Fibroblast of the aortic adventitia (primary cell): Measurements from ENCODE around the gene PI4KA. TPM values are rescaled to one million over a fixed set of nuclear protein-coding genes. Genes with fewer than 3 reads are reported as not detected.
"Not testable (repeated sequence)": the region's sequence is repeated elsewhere in the genome, so short reads cannot be mapped to it uniquely, and the experiment has no call there.

Experiments
- DNase-seq: peaks from one replicate; pipeline ENCODE4 v3.0.0-alpha.2; 2010; ENCODE audit warnings: low read depth
- H3K4me3 ChIP-seq: 2 replicates; pipeline ENCODE4 v1.5.1; 2011; ENCODE audit warnings: low read depth, mild to moderate bottlenecking, control low read depth, low read length, moderate library complexity
- total RNA-seq: library from RNA; depleted of rRNA; stranded (reverse); fragments of >200 nt; gene quantifications from 2 replicates; pipeline ENCODE4 v1.2.3, GENCODE V29; 2012; ENCODE audit warnings: low replicate concordance
- TF ChIP-seq, protein P1 (sequence below): IDR thresholded peaks from 2 replicates; pipeline ENCODE4 v1.5.1; 2011; ENCODE audit warnings: mild to moderate bottlenecking, low read length, control low read depth, inconsistent platforms; ENCODE audit not compliant: insufficient read depth

PI4KA gene
- total RNA-seq, 1 donor: 49.9 TPM

DNA sequence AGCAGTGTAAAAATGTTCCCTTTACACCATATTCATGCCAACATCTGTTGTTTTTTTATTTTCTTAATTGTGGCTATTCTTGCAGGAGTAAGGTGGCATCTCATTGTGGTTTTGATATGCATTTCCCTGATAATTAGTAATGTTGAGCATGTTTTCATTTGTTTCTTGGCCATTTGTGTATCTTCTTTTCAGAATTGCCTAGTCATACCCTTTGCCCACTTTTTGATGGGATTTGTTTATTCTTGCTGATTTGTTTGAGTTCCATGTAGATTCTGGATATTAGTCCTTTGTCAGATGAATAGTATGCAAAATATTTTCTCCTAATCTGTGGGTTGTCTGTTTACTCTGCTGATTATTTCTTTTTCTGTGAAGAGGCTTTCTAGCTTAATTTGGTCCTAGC, 183.6 kb downstream of the PI4KA start:
- TF ChIP-seq, protein P1, sequence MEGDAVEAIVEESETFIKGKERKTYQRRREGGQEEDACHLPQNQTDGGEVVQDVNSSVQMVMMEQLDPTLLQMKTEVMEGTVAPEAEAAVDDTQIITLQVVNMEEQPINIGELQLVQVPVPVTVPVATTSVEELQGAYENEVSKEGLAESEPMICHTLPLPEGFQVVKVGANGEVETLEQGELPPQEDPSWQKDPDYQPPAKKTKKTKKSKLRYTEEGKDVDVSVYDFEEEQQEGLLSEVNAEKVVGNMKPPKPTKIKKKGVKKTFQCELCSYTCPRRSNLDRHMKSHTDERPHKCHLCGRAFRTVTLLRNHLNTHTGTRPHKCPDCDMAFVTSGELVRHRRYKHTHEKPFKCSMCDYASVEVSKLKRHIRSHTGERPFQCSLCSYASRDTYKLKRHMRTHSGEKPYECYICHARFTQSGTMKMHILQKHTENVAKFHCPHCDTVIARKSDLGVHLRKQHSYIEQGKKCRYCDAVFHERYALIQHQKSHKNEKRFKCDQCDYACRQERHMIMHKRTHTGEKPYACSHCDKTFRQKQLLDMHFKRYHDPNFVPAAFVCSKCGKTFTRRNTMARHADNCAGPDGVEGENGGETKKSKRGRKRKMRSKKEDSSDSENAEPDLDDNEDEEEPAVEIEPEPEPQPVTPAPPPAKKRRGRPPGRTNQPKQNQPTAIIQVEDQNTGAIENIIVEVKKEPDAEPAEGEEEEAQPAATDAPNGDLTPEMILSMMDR: no peak
- no peak for DNase-seq
- no peak overlapping the region for H3K4me3 ChIP-seq

DNA sequence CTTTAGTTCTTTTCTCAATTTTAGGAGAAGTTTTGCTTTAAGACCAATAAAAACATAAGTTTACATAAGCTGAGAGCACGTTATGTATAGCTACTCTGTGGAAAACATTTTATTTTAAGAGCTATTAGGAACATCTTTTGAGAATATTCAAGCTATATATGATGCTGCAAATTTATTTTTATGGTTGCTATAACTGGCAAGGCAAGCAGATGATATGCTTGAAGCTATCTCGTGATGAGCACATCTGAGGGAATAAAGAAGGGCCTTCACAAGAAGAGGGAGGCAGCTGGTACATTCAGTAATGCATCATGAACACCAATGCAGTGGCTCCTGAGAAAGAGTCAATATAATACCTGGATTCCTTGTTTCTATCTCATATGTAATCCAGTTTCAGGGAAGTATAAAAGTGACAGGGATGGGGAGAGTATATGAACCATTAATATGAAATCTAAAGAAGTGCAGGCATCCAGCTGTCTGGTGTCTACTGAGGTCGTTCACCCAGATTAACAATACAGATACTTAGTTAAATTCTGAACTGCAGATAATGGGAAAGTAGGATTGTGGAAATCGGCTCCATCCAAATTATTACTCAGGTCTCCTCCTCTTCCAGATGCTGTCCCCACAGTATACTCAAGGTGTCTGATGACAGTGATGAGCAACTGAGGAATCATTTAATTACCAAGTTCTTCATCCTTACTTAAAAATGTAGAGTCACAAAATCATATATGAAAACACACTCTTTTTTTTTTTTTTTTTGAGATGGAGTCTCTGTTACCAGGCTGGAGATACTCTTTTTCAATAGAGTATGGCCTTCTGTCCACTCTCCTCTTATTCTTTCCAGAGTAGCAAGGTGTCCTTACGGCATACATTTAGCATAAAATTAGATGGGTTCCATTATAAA, 185.1 kb downstream of the PI4KA start:
- TF ChIP-seq, protein P1: no peak
- DNase-seq: no peak

DNA sequence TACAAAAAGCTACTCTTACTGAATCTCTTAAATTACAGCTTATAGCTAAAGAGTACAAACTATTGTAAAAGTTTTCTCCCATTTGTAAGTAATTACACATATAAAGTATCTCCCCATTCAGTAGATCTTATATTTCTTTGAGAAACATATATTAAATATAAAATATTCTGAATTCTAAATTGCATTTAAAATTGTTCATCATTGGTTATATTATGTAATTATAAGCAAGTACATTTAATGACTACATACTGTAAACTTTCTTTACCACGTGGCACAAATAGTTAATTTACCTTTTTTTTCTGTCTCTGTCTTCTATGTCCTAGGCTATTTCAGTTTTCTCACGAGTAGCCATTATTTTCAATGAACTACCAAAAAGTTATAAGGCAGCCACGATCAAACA, 185.9 kb downstream of the PI4KA start:
- no peak for DNase-seq
- H3K4me3 ChIP-seq: no peak overlapping the region
- TF ChIP-seq, protein P1: no peak

More for the DNA sequence above, 185.1 kb downstream of the PI4KA start:
- H3K4me3 ChIP-seq: no peak overlapping the region

DNA sequence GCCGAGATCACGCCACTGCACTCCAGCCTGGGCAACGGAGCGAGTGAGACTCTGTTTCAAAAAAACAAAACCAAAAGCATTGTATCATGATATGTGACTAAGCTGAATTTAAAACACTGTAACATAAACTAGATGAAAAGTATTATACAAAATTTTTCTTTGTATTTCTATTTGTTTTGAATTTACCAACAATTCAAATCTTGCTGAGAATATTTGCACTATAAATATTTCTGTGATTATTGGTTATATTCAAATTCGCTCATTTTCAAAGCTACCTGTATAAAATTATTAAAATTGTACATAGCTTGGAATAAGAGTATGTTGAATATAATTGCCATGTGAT, 186.6 kb downstream of the PI4KA start:
- no peak overlapping the region for H3K4me3 ChIP-seq
- TF ChIP-seq, protein P1: no peak
- no peak for DNase-seq

DNA sequence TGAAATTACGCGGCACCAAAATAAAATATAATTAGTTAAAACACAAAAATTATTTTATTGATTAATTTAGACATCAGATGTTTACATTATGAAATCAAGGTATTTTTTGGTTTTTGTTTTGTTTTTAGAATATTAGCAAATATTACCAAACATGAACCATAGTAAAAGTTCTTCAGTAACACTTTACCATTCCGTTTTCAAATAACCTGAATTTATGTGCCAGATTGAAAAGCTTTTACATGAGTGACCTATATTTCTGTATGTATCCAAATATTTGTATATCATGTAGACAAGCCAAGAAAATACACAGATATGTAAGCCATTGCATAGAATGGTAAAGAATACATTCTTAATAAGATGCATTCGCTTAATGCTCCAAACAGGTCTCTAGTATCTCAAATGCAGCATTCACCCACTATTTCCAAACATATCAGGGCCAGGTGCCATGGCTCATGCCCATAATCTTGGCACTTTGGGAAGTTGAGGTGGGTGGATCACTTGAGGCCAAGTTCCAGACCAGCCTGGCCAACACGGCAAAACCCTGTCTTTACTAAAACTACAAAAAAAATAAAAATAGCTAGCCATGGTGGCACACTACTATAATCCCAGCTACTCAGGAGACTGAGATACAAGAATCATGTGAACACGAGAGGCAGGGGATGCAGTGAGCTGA, 187.1 kb downstream of the PI4KA start:
- no peak overlapping the region for H3K4me3 ChIP-seq
- TF ChIP-seq, protein P1: no peak
- no peak for DNase-seq

DNA sequence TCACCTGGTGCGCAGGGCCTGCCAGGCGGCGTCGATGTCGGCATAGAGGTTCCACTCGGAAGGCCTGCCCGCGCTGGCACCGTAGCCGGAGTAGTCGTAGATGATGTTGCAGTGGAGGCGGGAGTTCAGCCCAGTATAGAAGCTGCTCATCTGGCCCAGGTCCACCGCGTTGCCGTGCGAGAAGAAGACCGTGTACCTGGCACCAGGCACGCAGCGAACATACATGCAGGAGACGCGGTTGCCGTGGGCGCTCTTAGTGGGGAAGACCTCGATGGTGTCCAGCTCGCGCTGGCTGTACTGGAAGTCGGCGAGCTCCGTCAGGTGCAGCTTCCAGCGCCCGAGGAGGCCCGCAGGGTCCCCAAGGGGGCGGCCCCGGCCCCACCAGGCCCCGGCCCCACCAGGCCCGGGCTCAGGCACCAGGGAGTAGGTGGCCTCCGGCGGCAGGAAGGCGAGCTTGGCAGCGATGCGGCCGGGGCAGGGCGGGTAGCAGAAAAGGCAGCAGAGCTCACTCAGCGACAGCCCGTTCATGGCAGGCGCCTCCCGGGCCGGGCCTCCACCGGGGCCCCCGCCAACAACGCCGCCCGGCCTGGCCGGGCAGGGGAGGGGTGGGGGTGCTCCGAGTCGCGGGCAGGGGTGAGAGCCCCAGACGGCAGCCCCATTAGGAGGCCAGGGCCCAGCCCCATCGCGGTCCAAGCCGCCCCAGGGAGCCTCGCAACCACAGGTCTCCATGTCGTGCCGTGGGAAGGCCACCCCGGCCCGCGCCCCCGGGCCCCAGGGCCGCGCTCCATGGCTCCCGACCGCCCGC, 188.0 kb downstream of the PI4KA start:
- not testable (repeated sequence) for DNase-seq, H3K4me3 ChIP-seq

DNA sequence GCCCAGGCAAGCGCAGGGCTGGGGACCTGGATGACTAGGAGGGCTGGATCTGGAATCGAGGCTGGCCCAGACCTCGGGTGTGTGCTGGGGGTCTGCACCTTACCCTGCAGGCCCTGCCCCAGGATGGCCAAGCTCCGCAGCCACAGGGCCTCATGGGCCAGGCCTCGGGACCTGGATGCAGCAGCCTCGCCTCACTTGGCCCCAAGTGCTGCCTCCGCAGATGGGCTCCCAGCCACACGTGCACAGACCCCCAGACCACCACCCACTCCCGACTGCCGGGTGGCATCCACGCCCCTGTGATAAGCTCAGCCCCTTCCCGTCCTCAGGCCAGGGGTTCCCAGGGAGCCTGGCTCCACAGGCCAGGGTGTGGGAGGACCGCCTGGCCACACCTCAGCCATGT, 188.7 kb downstream of the PI4KA start:
- H3K4me3 ChIP-seq, DNase-seq: not testable (repeated sequence)

DNA sequence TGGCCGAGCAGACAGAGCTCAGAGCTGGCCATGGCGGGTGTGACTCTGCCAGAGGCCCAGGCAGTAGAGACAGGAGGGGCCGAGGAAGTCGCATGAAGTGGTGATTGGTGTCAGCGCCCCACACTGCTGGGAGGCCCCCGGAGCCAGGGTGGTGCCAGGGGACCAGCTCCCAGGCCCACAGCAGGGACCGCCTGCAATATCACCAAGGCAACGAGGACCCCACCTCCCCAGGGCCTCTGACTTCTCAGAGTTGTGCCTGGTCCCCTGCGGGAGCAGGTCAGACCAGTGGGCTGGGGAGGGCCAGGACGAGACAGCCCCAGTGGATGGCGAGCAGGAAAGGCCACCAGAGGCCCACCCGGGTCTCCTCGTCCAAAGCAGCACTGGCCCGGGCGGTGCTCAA, 189.1 kb downstream of the PI4KA start:
- not testable (repeated sequence) for DNase-seq, H3K4me3 ChIP-seq

DNA sequence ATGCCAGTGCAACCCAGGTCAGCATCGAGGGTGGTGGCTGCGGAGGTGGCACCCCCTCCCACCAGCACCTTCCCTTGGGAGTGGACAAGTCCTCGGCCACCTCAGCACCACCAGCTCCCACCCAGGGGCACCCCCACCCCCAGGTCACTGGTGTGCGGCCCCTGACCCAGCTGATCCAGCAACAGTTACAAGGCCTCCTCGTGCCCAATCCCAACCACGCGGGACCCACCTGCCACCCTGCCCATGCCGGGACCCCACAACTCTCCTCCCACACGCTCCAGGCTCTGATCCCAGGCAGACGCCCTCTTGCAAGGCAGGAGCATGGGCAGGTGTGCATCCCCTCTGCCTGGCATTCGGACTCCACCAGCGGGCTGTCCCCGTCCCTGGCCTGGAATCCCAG, 189.8 kb downstream of the PI4KA start:
- DNase-seq, H3K4me3 ChIP-seq: not testable (repeated sequence)

DNA sequence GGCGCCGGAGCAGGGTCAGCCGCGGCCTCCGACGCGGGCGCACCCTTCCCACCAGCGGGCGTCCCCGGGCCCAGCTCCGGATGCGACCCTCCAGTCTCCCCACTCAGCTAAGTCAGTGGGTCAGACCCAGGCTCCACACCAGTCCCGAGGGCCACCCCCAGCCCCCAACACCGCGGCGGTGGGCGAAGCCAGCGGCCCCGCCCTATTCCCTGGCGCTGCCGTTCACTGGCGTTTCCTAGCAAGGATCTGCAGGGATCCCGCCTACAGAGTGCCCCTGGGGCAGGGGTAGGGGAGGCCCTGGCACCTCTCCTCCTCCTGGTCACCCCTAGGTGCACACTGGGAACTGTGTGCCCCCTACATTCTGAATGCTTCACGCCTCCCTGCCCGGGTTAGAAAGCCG, 190.4 kb downstream of the PI4KA start:
- not testable (repeated sequence) for DNase-seq, H3K4me3 ChIP-seq

DNA sequence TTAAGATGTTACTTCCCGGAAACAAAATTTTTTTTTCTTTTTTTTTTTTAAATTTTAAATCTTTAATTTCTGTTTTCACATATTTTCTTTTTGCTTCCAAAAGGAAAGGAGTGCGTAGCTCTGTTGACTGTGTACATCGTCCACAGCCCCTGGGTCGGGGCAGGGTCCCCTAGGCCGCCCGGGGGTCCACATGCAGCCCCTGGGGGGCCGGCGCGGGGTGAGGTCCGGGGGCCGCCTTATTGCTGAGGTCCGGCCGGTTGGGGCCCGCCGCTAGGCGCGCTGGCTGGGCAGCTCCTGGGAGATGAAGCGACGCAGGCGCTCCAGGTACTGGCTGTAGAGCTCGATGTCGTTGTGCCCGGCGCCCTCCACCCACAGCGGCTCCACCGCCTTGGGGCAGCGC, 191.1 kb downstream of the PI4KA start:
- DNase-seq, H3K4me3 ChIP-seq: not testable (repeated sequence)
